Caco-2 (cell line): Measurements from ENCODE around the gene ANO10. TPM values are rescaled to one million over a fixed set of nuclear protein-coding genes. Genes with fewer than 3 reads are reported as not detected.

Experiments used
- BruUV-seq: library from RNA; stranded (reverse); fragments of 400-500 nt; replicated peaks from 2 replicates; lab custom pipeline; 2021; lab: Mats Ljungman, UMichigan
- CTCF ChIA-PET: fragments of 300-600 bp; sonication (Branson Sonifier 250); formaldehyde crosslinking; loops from one replicate; lab custom pipeline; 2022; ENCODE audit warnings: antibody characterized with exemption; lab: Charles Lee
- POLR2A ChIA-PET: fragments of 300-600 bp; sonication (Branson Sonifier 250); formaldehyde crosslinking; loops from one replicate; lab custom pipeline; 2022; ENCODE audit warnings: antibody characterized with exemption; lab: Charles Lee
- DNase-seq, 2 experiments: peaks; one replicate each; pipeline versions ENCODE4 v3.0.0 to v3.0.0-alpha.2; 2020 to 2022
- H3K27me3 ChIP-seq: replicated peaks from 2 replicates; pipeline ENCODE4 v1.6.0; 2011; ENCODE audit warnings: low read length; ENCODE audit not compliant: control insufficient read depth, insufficient read depth
- H3K36me3 ChIP-seq: 2 replicates; pipeline ENCODE4 v1.5.1; 2011; ENCODE audit warnings: low read length; ENCODE audit not compliant: control insufficient read depth, insufficient read depth
- H3K4me1 ChIP-seq: fragments of 250-450 bp; sonication (Bioruptor Pico); 2 replicates; pipeline ENCODE4 v1.5.1; 2020; ENCODE audit warnings: mild to moderate bottlenecking
- H3K4me3 ChIP-seq: 2 replicates; pipeline ENCODE4 v1.5.1; 2011; ENCODE audit warnings: low read depth, mild to moderate bottlenecking, control low read depth, low read length
- H3K9me3 ChIP-seq: fragments of 250-450 bp; sonication (Bioruptor Pico); 2 replicates; pipeline ENCODE4 v1.5.1; 2020; ENCODE audit warnings: mild to moderate bottlenecking, moderate library complexity
- H3K27ac Mint-ChIP-seq: one replicate; pipeline ENCODE4 v1.8.0; 2022; ENCODE audit warnings: mixed read lengths; ENCODE audit not compliant: unreplicated experiment
- H3K27me3 Mint-ChIP-seq: one replicate; pipeline ENCODE4 v1.8.0; 2022; ENCODE audit warnings: mixed read lengths; ENCODE audit not compliant: insufficient read depth, unreplicated experiment
- H3K36me3 Mint-ChIP-seq: one replicate; pipeline ENCODE4 v1.8.0; 2022; ENCODE audit warnings: mild to moderate bottlenecking, mixed read lengths; ENCODE audit not compliant: insufficient read depth, unreplicated experiment
- H3K4me1 Mint-ChIP-seq: one replicate; pipeline ENCODE4 v1.8.0; 2022; ENCODE audit warnings: low read depth, mixed read lengths; ENCODE audit not compliant: unreplicated experiment
- H3K4me3 Mint-ChIP-seq: one replicate; pipeline ENCODE4 v1.8.0; 2022; ENCODE audit warnings: mild to moderate bottlenecking, moderate library complexity, mixed read lengths; ENCODE audit not compliant: unreplicated experiment
- H3K9me3 Mint-ChIP-seq: one replicate; pipeline ENCODE4 v1.8.0; 2022; ENCODE audit warnings: mixed read lengths; ENCODE audit not compliant: unreplicated experiment
- CTCF ChIP-seq, 2 experiments: fragments of 200-600 bp in 1 of 2; IDR thresholded peaks; 1 replicate in 1 of 2; 2 replicates in 1 of 2; pipeline versions ENCODE4 v1.5.1 to v1.8.0; 2011 to 2022; ENCODE audit warnings: antibody characterized with exemption in 1 of 2, control low read depth in 1 of 2, inconsistent platforms in 1 of 2, low read depth in 1 of 2, low read length in 1 of 2, mild to moderate bottlenecking in 1 of 2, moderate library complexity in 1 of 2; ENCODE audit not compliant: insufficient read depth in 1 of 2, severe bottlenecking in 1 of 2, unreplicated experiment in 1 of 2
- intact Hi-C: fragments of 100-400 bp; cut with micrococcal nuclease; formaldehyde crosslinking; loops from one replicate; pipeline ENCODE4 v1.10.0; 2022; ENCODE audit not compliant: unreplicated experiment
- total RNA-seq: library from RNA; stranded (reverse); gene quantifications from 2 replicates; pipeline ENCODE4 v1.2.3, GENCODE V29; 2022

Gene ANO10
- total RNA-seq, 1 experiment from 2014 or later: 24.1 TPM

- ChIA-PET POLR2A (no interaction called here), CTCF (no interaction called here)
- H3K9me3 ChIP-seq: no peaks in the 10 kb centered on the region
- TF ChIP-seq CTCF (IDR thresholded peaks at IDR 0.05; ENCODE audit: insufficient read depth in 1 of 2, low read depth in 1 of 2, low read length in 1 of 2, severe bottlenecking in 1 of 2, unreplicated experiment in 1 of 2): no peak
- intact Hi-C loops: no loop called here
- H3K36me3 ChIP-seq: no peaks in the 10 kb centered on the region
- H3K4me3 ChIP-seq: no peak overlapping the region
- no peak overlapping the region for H3K27ac Mint-ChIP-seq
- no peak for DNase-seq
- H3K4me1 ChIP-seq: no peaks in the 10 kb centered on the region
- no TSS peak for BruUV-seq
- no peaks in the 10 kb centered on the region for H3K27me3 Mint-ChIP-seq
- H3K4me1 Mint-ChIP-seq: no peaks in the 10 kb centered on the region
- H3K27me3 ChIP-seq: no peaks in the 10 kb centered on the region
- peaks cover 11% of the 10 kb centered on the region for H3K9me3 Mint-ChIP-seq
- no peak overlapping the region for H3K4me3 Mint-ChIP-seq
- H3K36me3 Mint-ChIP-seq: peaks cover 7% of the 10 kb centered on the region
These were observed 34.5 kb downstream of the ANO10 start for GRCh38 chr3:43587303-43587702.

GRCh38 chr3:43584043-43584826 is 37.6 kb downstream of the ANO10 start:
- CTCF ChIA-PET: no interaction called here
- POLR2A ChIA-PET: no interaction called here
- no TSS peak for BruUV-seq
- no peak overlapping the region for H3K4me3 Mint-ChIP-seq
- no peaks in the 10 kb centered on the region for H3K27me3 Mint-ChIP-seq
- intact Hi-C loops: no loop called here
- no peaks in the 10 kb centered on the region for H3K4me1 Mint-ChIP-seq
- H3K9me3 Mint-ChIP-seq: no peaks in the 10 kb centered on the region
- Histone ChIP-seq H3K27me3 (no peaks in the 10 kb centered on the region), H3K4me3 (no peak overlapping the region), H3K4me1 (no peaks in the 10 kb centered on the region), H3K9me3 (no peaks in the 10 kb centered on the region), H3K36me3 (0 out of 2 replicates have a peak, but pooled peaks cover 2% of the 10 kb centered on the region)
- DNase-seq: no peak
- H3K27ac Mint-ChIP-seq: no peak overlapping the region
- H3K36me3 Mint-ChIP-seq: no peaks in the 10 kb centered on the region
- no peak for TF ChIP-seq CTCF (IDR thresholded peaks at IDR 0.05; ENCODE audit: insufficient read depth in 1 of 2, low read depth in 1 of 2, low read length in 1 of 2, severe bottlenecking in 1 of 2, unreplicated experiment in 1 of 2)

GRCh38 chr3:43583481-43583880 is 38.3 kb downstream of the ANO10 start:
- no peaks in the 10 kb centered on the region for H3K27me3 Mint-ChIP-seq
- Histone ChIP-seq H3K9me3 (no peaks in the 10 kb centered on the region), H3K4me1 (no peaks in the 10 kb centered on the region), H3K36me3 (0 out of 2 replicates have a peak, but pooled peaks cover 2% of the 10 kb centered on the region), H3K4me3 (no peak overlapping the region), H3K27me3 (no peaks in the 10 kb centered on the region)
- BruUV-seq: no TSS peak
- H3K9me3 Mint-ChIP-seq: no peaks in the 10 kb centered on the region
- CTCF ChIA-PET: no interaction called here
- H3K4me3 Mint-ChIP-seq: no peak overlapping the region
- intact Hi-C loops: no loop called here
- TF ChIP-seq CTCF (IDR thresholded peaks at IDR 0.05; ENCODE audit: insufficient read depth in 1 of 2, low read depth in 1 of 2, low read length in 1 of 2, severe bottlenecking in 1 of 2, unreplicated experiment in 1 of 2): peak in 1 of 2 experiments; percentile 21
- POLR2A ChIA-PET: no interaction called here
- H3K27ac Mint-ChIP-seq: no peak overlapping the region
- H3K36me3 Mint-ChIP-seq: no peaks in the 10 kb centered on the region
- no peaks in the 10 kb centered on the region for H3K4me1 Mint-ChIP-seq
- DNase-seq: peak in 1 of 2 experiments; percentile 16
